Measurements from ENCODE around the gene RAD51B.

GRCh38 chr14:68145036-68145435 is 325.5 kb downstream of the RAD51B start:
- no peak for TF ChIP-seq EZH2 (optimal IDR thresholded peaks at IDR 0.05; ENCODE audit: low read depth, low read length)
- TF ChIP-seq, protein P1, sequence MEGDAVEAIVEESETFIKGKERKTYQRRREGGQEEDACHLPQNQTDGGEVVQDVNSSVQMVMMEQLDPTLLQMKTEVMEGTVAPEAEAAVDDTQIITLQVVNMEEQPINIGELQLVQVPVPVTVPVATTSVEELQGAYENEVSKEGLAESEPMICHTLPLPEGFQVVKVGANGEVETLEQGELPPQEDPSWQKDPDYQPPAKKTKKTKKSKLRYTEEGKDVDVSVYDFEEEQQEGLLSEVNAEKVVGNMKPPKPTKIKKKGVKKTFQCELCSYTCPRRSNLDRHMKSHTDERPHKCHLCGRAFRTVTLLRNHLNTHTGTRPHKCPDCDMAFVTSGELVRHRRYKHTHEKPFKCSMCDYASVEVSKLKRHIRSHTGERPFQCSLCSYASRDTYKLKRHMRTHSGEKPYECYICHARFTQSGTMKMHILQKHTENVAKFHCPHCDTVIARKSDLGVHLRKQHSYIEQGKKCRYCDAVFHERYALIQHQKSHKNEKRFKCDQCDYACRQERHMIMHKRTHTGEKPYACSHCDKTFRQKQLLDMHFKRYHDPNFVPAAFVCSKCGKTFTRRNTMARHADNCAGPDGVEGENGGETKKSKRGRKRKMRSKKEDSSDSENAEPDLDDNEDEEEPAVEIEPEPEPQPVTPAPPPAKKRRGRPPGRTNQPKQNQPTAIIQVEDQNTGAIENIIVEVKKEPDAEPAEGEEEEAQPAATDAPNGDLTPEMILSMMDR (IDR thresholded peaks at IDR 0.05; ENCODE audit: low read length), result no peak
- no peak for TF ChIP-seq EZH2phosphoT487 (IDR thresholded peaks at IDR 0.05; ENCODE audit: low read length)
